ENCODE data around the gene ZNF287. TPM values are rescaled to one million over a fixed set of nuclear protein-coding genes. Genes with fewer than 3 reads are reported as not detected.

ZNF287 gene
- total and polyA plus RNA-seq, 10 of the 15 experiments (the other 5 are each of a cell fraction or from before 2014, with no cell fraction given), result 1.9 to 15.5 (median 4.0) TPM

- FAIRE-seq (no peak), DNase-seq (ENCODE audit: low read depth, low spot score) (no peak), ATAC-seq (no peak)
- ChIA-PET POLR2A (no interaction called here), SMC1A (ENCODE audit: uncharacterized antibody, unreplicated experiment) (interaction anchor here (3.1 kb wide), 1 partner anchor 50 kb away, joined by 10 read pairs; no protein-coding TSS in a partner anchor), CTCF (interaction anchor here (1.9 to 2.9 kb wide), 2 partner anchors 8 to 49 kb away, joined by 4 to 18 read pairs; no protein-coding TSS in a partner anchor), RAD21 (ENCODE audit: unreplicated experiment) (no interaction called here)
- Histone ChIP-seq H3K27ac (ENCODE audit: control insufficient read depth, insufficient read depth) (no peak overlapping the region), H3K9me3 (replicated peaks; ENCODE audit: control insufficient read depth, insufficient read depth, low read length) (peaks cover 6% of the 10 kb centered on the region; the same call in 2 of the 3 replicates), H3K4me3 (no peak overlapping the region), H3K4me2 (ENCODE audit: control insufficient read depth, insufficient read depth) (no peak overlapping the region), H3K79me2 (ENCODE audit: control insufficient read depth, insufficient read depth, low read length) (no peaks in the 10 kb centered on the region), H2AFZ (ENCODE audit: control insufficient read depth, low read depth, low read length) (no peak overlapping the region), H3K36me3 (ENCODE audit: control insufficient read depth in 2 of 2, insufficient read depth in 2 of 2, low read length in 1 of 2) (no peaks in the 10 kb centered on the region), H3K27me3 (replicated peaks in 1 of 2; ENCODE audit: control insufficient read depth in 2 of 2, insufficient read depth in 2 of 2, low read length in 1 of 2) (peaks cover 0 to 2% of the 10 kb centered on the region in 2 experiments; a peak in 1 of 4 replicates), H3K4me1 (ENCODE audit: control insufficient read depth, insufficient read depth, low read length) (no peaks in the 10 kb centered on the region), H3K9ac (ENCODE audit: control insufficient read depth, insufficient read depth, low read length) (no peak overlapping the region), H4K20me1 (ENCODE audit: control insufficient read depth, insufficient read depth) (no peaks in the 10 kb centered on the region)
- in situ Hi-C loops (cut with MboI), result no loop called here
- intact Hi-C loops (cut with micrococcal nuclease; ENCODE audit: unreplicated experiment), result loop anchor here (5.0 kb wide), 1 partner anchor 223 kb away; no protein-coding TSS in a partner anchor
- BruUV-seq (replicated peaks), result no TSS peak
- 42% methylated on average over 4 of the region's 4 CpGs for WGBS (ENCODE audit: insufficient coverage, insufficient replicate concordance, low lambda C conversion rate, missing lambda C conversion rate)
- no peak for TF ChIP-seq NKRF (conservative IDR thresholded peaks at IDR 0.05)
- TF ChIP-seq NFXL1 (IDR thresholded peaks at IDR 0.05; ENCODE audit: borderline replicate concordance), result no peak
- TF ChIP-seq CUX1 (IDR thresholded peaks at IDR 0.05; ENCODE audit: insufficient replicate concordance, low read depth, low read length), result no peak
- no peak for TF ChIP-seq HDAC6 (IDR thresholded peaks at IDR 0.05; ENCODE audit: unreplicated experiment)
- TF ChIP-seq RBBP5 (conservative IDR thresholded peaks at IDR 0.05), result no peak
- TF ChIP-seq ZNF24 (IDR thresholded peaks at IDR 0.05), result no peak
- no peak for TF ChIP-seq CREB1 (IDR thresholded peaks at IDR 0.05; ENCODE audit: low read depth)
These were observed 16.8 kb upstream of the ZNF287 start for GRCh38 chr17:16585796-16586195.

Measured in GM12878 (cell line).